Germinal center (tissue), 1 donor: ENCODE measurements around the gene ZNF782.
A peak's percentile ranks its signal among the peaks of the same experiment; 100 is the strongest.
"Not testable (repeated sequence)": the region's sequence is repeated elsewhere in the genome, so short reads cannot be mapped to it uniquely, and the experiment has no call there.

ENCODE experiments used
- DNase-seq: peaks from one replicate; pipeline ENCODE4 v3.0.0; 2012; ENCODE audit warnings: mixed read lengths, low spot score

Gene ZNF782

GRCh38 chr9:96853781-96854650 is at the start of gene ZNF782:
Gene ZNF782 (minus strand): TSS chr9:96854514. CDS start chr9:96851961, 2,553 bp downstream.
- DNase-seq = peak; percentile 87

GRCh38 chr9:96900010-96900409 is 45.7 kb upstream of the ZNF782 start:
- not testable (repeated sequence) for DNase-seq

- DNase-seq = no peak
Observed at GRCh38 chr9:96892131-96892530, 37.8 kb upstream of the ZNF782 start.

- no peak for DNase-seq
Observed at GRCh38 chr9:96888591-96888990, 34.3 kb upstream of the ZNF782 start.

GRCh38 chr9:96885424-96885823 is 31.1 kb upstream of the ZNF782 start:
- DNase-seq = no peak

- no peak for DNase-seq
Observed at GRCh38 chr9:96884443-96884842, 30.1 kb upstream of the ZNF782 start.

- DNase-seq = no peak
Observed at GRCh38 chr9:96883922-96884321, 29.6 kb upstream of the ZNF782 start.

GRCh38 chr9:96877269-96877668 is 23.0 kb upstream of the ZNF782 start:
- DNase-seq = no peak

GRCh38 chr9:96875461-96876142 is 21.3 kb upstream of the ZNF782 start:
- peak; percentile 64 for DNase-seq

- DNase-seq = peak; percentile 62
Observed at GRCh38 chr9:96874947-96875460, 20.7 kb upstream of the ZNF782 start.

- DNase-seq = peak; percentile 13
Observed at GRCh38 chr9:96874201-96874785, 20.0 kb upstream of the ZNF782 start.

- DNase-seq = no peak
Observed at GRCh38 chr9:96871176-96871575, 16.9 kb upstream of the ZNF782 start.

GRCh38 chr9:96868709-96869108 is 14.4 kb upstream of the ZNF782 start:
- no peak for DNase-seq

- no peak for DNase-seq
Observed at GRCh38 chr9:96867079-96867804, 12.9 kb upstream of the ZNF782 start.

GRCh38 chr9:96865240-96865639 is 10.9 kb upstream of the ZNF782 start:
- not testable (repeated sequence) for DNase-seq

- no peak for DNase-seq
Observed at GRCh38 chr9:96859461-96860198, 5.3 kb upstream of the ZNF782 start.

- no peak for DNase-seq
Observed at GRCh38 chr9:96858670-96859069, 4.4 kb upstream of the ZNF782 start.

- DNase-seq = no peak
Observed at GRCh38 chr9:96858018-96858573, 3.8 kb upstream of the ZNF782 start.

- peak; percentile 62 for DNase-seq
Observed at GRCh38 chr9:96856363-96857286, 2.3 kb upstream of the ZNF782 start.
